HG03196 (cell line): ENCODE data around the gene PVRIG.
"Not testable (repeated sequence)": the region's sequence is repeated elsewhere in the genome, so short reads cannot be mapped to it uniquely, and the experiment has no call there.

Experiments used
- ATAC-seq: cut with Tn5 transposase; IDR thresholded peaks from one replicate; pipeline ENCODE4 v1.9.1; 2021; ENCODE audit not compliant: unreplicated experiment

Gene PVRIG

DNA sequence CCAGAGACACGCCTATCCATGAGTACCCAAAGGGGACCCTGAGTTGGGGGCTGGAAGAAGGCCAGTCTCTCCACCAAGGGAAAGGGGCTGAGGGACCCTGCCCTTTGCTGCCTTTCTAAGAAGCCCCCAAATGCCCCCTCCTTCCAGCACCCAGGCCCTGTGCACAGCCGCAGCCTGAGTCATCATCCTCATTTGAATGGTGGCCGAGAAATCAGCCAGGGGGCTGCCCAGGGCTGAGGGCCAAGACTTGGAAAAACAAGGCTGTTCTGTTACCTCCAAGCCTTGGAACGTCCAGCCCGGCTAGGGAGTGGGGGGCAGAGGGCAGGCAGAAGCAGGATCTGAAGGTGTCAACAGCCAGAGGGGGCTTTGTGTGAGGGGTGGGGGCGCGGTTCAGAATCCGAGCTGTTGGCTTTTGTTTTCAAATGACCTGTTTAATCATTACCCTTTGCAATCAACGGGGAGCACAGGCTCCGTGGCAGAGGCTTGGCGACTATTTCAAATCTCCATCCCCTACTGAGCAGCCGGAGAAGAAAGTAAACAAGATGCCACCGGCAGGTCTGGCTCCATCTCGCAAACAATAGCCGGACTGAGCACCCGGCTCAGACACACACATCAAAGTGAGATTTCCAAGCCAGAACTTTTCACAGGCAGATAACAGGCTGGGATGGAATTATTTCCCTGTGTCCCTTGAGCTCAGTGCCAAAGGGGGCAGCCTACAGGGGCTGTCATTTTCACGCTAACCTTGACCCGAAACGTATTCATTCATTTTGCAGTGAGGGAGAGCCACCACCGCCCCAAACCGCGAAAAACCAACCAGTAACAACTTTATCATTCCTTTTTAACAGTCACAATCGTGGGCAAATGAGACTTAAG is 50.5 kb downstream of the PVRIG start:
- not testable (repeated sequence) for ATAC-seq
